ENCODE data around the gene ROR1.

DNA sequence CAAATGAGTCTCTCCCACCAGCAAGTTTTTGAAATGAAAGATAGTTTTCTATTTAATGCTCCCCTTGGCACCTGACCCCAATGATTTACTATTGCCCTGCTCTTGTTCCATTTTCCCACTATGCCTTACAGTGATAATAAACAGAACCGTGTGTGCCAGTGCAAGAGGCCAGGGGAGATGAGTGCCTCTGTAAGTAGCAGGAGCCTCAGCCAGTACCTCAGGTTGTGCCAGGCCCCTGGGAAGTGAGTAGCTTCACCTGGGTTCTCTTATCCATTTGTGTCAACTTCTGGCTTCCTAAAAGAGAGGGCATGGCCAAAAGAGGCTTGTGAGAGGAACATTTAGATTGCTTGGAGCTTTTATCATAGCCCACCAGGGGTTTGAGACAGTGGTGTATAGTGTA lies 3.4 kb upstream of the ROR1 start:
- TF ChIP-seq, protein P1, sequence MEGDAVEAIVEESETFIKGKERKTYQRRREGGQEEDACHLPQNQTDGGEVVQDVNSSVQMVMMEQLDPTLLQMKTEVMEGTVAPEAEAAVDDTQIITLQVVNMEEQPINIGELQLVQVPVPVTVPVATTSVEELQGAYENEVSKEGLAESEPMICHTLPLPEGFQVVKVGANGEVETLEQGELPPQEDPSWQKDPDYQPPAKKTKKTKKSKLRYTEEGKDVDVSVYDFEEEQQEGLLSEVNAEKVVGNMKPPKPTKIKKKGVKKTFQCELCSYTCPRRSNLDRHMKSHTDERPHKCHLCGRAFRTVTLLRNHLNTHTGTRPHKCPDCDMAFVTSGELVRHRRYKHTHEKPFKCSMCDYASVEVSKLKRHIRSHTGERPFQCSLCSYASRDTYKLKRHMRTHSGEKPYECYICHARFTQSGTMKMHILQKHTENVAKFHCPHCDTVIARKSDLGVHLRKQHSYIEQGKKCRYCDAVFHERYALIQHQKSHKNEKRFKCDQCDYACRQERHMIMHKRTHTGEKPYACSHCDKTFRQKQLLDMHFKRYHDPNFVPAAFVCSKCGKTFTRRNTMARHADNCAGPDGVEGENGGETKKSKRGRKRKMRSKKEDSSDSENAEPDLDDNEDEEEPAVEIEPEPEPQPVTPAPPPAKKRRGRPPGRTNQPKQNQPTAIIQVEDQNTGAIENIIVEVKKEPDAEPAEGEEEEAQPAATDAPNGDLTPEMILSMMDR (conservative IDR thresholded peaks at IDR 0.05): no peak
- TF ChIP-seq EZH2 (IDR thresholded peaks at IDR 0.05; ENCODE audit: low read depth): no peak
